Adrenal gland (tissue), 5 donors: ENCODE results near the gene CHL1.

Source experiments
- POLR2A ChIP-seq, 2 donors: fragments of 450-650 bp; IDR thresholded peaks; one replicate each; pipeline ENCODE4 v1.6.1; 2017; ENCODE audit warnings: antibody characterized with exemption in 2 of 2, mild to moderate bottlenecking in 2 of 2, moderate library complexity in 1 of 2
- TF ChIP-seq, protein P1 (sequence below), 6 experiments: fragments of 450-650 bp in 4 of 6; fragments of 200-600 bp in 2 of 6; sonication (generic) in 1 of 6; IDR thresholded peaks; 1 replicate in 5 of 6; 2 replicates in 1 of 6; pipeline versions ENCODE4 v1.5.1 to v1.8.0; 2016 to 2021; ENCODE audit warnings: antibody characterized with exemption in 6 of 6, mild to moderate bottlenecking in 2 of 6, moderate library complexity in 1 of 6
- donor health status: DM: no; HTN: no; CAD: no.

DNA sequence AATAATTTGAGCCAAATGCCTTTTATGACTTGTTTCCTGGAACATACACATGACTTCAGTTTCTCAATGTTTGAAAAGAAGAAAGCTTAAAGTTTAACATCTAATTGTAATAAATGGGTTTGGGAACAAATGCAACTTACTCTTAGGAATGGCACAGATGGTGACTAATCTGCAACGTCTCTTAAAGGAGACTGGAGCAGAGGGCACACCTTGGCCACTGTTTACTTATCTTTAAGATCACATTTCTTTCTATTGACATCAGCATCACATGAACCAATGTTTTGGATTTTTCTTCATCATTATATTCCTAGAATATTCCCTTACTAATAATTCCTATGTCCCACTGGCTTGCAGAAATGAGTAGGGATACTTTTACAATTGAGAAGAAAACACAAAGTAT is 229.5 kb downstream of the CHL1 start:
- no peak for TF ChIP-seq POLR2A (IDR thresholded peaks at IDR 0.05)
- TF ChIP-seq, protein P1, sequence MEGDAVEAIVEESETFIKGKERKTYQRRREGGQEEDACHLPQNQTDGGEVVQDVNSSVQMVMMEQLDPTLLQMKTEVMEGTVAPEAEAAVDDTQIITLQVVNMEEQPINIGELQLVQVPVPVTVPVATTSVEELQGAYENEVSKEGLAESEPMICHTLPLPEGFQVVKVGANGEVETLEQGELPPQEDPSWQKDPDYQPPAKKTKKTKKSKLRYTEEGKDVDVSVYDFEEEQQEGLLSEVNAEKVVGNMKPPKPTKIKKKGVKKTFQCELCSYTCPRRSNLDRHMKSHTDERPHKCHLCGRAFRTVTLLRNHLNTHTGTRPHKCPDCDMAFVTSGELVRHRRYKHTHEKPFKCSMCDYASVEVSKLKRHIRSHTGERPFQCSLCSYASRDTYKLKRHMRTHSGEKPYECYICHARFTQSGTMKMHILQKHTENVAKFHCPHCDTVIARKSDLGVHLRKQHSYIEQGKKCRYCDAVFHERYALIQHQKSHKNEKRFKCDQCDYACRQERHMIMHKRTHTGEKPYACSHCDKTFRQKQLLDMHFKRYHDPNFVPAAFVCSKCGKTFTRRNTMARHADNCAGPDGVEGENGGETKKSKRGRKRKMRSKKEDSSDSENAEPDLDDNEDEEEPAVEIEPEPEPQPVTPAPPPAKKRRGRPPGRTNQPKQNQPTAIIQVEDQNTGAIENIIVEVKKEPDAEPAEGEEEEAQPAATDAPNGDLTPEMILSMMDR (IDR thresholded peaks at IDR 0.05): no peak
